Limb (tissue), 2 donors: Measurements from ENCODE around the gene RASGRF1.

Experiments used
- DNase-seq, 2 donors: peaks; one replicate each; pipeline ENCODE4 v3.0.0-alpha.2; 2016; ENCODE audit errors: extremely low spot score in 2 of 2

The RASGRF1 gene

DNA sequence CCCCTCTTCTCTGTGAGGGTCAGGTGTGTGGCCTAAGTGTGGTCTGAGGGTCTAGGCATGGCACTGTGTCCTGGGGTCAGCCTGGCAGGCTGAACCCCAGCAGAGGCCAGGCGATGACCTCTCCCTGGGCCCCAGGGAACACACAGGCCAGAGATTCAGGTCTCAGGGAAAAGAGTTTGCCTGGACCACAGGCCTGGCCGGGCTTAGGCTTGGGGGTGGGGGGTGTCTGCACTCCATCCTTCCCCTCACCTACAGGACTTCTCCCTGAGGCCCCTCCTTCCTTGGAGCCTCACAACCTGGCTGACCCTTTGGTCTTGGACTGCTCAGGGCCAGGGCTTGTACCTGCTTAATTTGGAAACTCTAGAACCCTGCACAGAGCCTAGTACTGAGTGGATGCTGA, 21.8 kb downstream of the RASGRF1 start:
- no peak for DNase-seq

GRCh38 chr15:79067969-79068368, 22.6 kb downstream of the RASGRF1 start:
- no peak for DNase-seq

DNA sequence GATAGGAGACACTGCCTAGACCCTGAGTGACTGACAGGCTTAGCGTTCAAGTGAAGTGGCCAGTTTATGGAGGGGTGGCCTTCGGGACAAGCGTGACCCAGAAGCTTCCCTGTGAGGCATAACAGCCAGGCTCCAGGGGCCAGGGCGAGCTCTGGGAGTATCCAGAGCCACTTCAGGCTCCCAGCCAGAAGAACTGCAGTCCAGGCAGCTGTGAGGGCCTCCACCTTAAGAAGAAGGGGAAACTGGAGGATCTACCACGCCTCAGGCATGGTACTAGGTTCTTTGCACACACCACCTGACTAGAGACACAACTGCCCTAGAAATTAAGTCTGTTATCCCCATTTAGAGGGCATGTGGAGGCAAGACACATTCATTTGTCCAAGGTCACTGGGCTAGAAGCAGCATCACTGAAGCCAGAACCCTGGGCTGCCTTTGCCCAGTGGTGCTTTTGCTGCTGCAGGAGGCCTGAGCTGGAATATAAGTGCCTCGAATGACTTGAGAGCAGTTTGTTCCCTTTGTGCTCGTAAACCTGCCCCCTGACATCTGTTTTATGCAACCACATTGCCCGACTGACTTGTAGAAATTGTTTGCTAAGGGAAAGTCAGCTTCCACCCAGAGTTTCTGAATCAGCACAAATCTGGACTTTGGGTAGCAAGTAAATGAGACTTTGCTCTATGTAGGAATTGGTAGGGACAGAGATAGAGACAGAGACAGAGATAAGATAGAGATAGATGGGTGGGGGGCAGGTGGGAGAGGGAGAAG, 23.3 kb downstream of the RASGRF1 start:
- DNase-seq = no peak

GRCh38 chr15:79066391-79067071, 24.0 kb downstream of the RASGRF1 start:
- DNase-seq = no peak

DNA sequence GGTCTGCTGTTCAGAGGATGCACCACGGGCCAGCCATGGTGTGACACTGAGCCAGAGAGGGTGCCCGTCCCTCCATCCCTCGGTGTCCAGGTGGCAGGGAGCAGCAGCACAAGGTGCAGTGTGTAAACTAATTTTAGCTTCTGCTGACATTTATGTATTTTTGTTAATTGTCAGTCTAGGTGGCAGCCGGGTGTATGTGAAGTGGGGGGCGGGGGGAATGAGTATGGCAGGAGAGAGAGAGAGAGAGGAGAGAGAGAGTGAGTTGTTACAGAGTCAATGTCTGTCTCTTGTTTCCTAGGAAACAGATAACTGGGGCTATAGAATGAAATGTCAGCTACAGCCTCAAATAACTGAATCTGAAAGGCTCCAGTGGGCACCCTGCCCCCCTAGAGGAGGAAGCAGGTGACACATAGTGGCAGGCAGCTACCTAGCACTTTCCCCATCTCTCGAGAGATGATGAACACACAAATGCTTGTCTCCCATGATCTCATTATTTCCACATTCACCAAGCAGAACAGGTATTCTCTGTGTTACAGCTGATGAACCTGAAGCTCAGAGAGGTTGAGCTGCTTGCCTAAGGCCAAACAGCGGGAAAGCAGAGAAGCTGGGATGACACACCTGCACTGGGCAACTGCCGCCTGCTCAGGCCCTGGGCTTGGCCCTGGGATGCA, 24.7 kb downstream of the RASGRF1 start:
- DNase-seq = no peak

- DNase-seq = no peak
Observed at GRCh38 chr15:79065361-79065705, 25.2 kb downstream of the RASGRF1 start.

DNA sequence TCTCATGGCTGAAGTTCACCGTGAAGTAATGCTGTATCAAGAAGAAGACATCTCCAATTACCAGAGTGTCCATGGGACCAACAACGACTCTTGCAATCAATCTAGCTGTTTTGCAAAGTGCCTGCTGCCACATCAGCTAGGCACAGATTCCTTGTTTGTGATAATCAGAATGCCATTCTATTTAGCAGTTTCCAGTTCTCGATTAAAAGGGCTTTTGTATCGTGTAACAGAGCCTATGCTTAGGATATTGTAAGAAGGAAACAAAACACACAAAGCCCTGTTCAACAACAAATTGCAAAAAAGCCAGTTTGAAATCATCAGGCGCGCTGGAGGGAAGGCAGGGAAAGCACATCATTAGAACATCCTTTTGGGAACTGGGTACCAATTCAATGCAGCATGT, 26.1 kb downstream of the RASGRF1 start:
- DNase-seq = no peak

DNA sequence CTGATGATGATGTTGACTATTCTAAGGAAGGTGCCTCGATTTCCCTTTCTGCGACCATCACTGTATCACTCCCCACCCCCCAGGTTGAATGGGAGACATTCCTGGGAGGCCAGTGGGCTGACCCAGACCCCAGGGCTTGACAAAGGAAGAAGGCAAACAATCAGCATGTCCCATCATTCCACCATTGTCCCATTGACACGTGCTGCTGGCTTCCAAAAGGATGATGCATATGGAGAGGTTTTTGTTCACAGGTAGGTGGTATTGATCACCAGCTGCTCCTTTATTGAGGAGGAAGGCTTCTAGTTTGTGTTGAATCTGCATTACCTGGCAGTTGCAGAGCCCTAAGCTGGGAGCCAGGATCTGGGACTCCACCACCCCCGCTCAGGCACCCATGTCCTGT, 30.4 kb downstream of the RASGRF1 start:
- DNase-seq = no peak

DNA sequence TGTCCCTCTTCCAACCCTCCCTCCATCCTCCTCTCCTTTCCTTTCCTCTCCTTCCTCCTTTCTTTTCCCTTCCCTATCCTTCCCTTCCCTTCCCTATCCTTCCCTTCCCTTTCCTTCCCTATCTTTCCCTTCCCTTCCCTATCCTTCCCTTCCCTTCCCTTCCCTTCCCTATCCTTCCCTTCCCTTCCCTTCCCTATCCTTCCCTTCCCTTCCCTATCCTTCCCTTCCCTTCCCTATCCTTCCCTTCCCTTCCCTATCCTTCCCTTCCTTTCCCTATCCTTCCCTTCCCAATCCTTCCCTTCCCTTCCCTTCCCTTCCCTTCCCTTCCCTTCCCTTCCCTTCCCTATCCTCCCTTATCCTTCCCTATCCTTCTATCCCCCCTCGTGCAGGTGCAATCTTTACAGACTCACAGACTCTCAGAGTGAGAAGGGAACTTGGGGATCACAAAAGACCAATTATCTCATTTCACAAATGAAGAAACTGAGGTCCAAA, 31.5 kb downstream of the RASGRF1 start:
- DNase-seq = no peak

- no peak for DNase-seq
Observed at GRCh38 chr15:79058260-79058850, 32.2 kb downstream of the RASGRF1 start.

GRCh38 chr15:79057050-79057449, 33.5 kb downstream of the RASGRF1 start:
- no peak for DNase-seq

DNA sequence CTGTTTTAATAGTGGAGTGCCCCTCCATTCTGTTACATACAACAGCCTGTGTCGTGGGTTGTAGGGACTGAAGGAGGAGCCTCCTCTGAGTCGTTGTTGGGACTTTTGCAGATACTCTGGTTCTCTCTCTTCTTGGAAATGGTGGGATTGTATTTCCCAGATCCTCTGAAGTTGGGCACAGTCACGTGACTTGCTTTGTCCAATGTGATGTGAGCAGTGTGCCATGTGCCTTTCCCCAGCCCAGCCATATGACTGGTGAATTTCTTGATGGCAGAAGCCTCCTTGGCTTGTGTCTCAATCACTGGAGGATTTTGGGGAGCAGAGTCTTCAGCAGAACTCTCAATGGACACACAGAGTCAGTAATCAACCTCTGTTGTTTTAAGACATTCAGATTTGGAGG, 36.2 kb downstream of the RASGRF1 start:
- DNase-seq = no peak

DNA sequence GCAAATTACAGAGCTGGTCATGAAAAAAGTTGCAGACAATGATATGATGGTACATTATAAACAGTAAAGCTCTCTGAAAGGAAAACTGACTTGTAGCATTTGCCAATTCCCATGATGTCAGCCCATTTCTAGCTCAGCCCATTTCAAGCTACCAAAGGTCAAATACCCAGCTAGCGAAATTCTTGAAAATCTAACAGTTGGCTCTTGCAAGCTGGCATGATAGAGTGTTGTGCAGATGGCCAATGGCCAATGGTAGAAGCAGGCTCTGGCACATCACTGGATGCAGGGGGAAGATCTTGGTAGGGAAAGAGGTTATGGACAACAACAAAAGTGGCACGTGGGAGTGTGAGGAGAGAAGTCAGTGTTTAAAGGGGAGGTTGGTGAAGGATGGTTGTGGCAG, 36.7 kb downstream of the RASGRF1 start:
- no peak for DNase-seq

GRCh38 chr15:79051941-79052731, 38.4 kb downstream of the RASGRF1 start:
- no peak for DNase-seq

DNA sequence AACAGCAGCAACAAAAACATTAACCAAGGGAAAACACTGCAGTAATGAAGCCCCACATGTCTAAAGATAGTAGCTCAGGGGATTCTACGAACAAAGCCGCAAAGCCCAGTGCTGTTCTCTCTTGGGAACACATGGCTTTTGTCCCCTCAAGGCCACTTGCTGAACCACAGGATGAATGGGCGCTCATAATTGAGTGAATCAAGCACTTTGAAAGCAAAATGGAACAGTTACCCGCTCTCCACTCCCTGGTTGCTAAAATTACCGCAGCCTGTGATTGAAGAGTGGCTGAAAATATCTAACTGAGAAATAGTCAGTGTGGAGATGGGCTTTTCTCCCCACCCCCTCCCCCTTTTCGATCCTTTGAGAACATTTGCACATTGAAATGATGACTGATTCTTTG, 39.6 kb downstream of the RASGRF1 start:
- DNase-seq = no peak

DNA sequence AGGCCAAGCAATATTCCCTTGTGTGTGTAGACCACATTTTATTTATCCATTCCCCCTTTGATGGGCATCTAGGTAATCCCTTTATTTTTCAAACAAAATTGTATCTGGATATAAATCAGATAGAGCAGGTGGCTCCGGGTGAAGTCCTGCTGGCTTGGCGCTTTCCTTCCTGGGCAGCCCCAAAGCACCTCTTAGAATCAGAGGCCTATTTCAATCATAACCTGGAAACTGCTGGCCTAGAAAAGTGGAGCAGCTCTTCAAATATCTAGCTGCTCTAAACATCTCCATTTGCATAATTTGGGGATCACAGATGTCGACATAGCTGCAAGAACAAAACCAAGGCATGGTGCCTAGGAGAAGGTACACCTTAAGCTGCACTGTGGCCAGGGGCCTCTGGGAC, 40.2 kb downstream of the RASGRF1 start:
- no peak for DNase-seq

- no peak for DNase-seq
Observed at GRCh38 chr15:79049416-79049815, 41.2 kb downstream of the RASGRF1 start.

DNA sequence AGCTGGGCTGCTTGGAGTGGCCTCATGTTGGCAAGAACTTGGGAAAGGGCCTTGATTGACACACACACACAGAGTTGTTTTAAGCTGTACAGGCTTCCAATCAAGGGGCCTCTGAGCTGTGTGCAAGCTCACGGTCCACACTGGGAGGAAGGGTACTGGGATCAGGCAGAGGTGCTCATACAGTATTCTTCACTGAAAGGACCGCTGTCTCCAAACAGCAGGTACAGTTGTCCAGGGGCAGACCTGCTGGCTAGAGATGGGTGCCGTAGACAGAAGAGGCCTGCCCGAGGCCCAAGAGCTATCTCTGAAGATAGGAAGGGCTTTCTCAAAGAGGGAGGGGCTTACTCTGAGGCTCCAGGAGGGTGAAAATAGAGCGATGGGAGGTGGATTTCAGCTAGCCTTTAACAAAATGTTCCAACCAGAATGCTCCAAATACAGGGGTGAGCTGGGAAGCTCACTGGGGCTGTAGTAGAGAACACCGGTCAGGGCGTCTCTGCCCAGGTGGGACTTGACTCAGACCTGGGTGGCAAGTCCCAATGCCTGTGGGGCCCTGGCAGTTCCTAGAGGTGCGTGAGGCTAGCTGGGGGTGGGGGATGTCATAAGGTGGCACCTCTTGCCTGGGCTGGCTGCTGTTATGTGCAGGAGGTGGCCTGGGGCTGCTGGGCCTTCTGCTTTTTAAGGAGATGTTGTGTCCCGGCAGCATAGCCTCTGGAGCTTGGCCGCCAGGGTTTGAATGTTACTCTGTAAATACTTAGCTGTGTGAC, 42.7 kb downstream of the RASGRF1 start:
- DNase-seq = no peak

GRCh38 chr15:79046691-79047404, 43.7 kb downstream of the RASGRF1 start:
- no peak for DNase-seq

DNA sequence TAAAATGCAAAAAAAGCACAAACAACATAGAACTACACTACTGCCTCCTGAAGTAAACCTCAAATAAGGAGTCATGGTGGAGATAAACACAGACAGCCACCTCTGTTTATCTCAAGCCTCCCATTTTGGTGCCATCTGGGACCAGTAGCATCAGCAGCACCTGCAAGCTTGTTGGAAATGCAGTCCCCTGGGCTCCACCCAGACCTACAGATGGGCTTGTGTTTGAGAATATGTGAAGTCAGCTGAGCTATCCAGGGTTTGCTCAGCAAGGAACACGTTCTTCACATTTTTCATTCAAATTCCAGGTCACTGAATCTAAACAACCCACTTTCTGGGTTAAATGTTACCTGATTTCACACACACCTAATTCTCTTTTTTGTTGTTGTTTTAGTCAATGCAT, 45.5 kb downstream of the RASGRF1 start:
- no peak for DNase-seq
